GM18519 (cell line): ENCODE measurements around the gene IL6.
"Not testable (repeated sequence)": the region's sequence is repeated elsewhere in the genome, so short reads cannot be mapped to it uniquely, and the experiment has no call there.

Experiments used
- ATAC-seq: cut with Tn5 transposase; IDR thresholded peaks from one replicate; pipeline ENCODE4 v1.9.1; 2021; ENCODE audit warnings: mild to moderate bottlenecking, moderate library complexity; ENCODE audit not compliant: unreplicated experiment, low FRiP score

Gene IL6

DNA sequence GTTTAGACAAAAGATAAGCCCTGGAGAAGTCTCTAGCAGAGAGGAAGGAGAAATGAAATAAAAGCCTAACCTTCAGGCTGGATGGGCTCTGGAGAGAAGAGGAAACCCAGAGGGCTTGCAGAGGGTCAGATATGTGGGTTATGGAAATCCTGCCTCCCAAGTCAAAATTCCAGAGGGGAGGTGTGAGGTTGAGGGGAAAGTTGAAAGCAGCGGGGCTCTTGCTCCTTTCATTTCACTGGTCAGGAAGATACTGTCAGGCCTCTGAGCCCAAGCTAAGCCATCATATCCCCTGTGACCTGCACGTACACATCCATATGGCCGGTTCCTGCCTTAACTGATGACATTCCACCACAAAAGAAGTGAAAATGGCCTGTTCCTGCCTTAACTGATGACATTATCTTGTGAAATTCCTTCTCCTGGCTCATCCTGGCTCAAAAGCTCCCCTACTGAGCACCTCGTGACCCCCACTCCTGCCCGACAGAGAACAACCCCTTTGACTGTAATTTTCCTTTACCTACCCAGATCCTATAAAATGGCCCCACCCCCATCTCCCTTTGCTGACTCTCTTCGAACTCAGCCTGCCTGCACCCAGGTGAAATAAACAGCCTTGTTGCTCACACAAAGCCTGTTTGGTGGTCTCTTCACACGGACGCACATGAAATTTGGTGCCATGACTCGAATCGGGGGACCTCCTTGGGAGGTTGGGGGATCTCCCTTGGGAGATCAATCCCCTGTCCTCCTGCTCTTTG lies 23.7 kb upstream of the IL6 start:
- not testable (repeated sequence) for ATAC-seq

DNA sequence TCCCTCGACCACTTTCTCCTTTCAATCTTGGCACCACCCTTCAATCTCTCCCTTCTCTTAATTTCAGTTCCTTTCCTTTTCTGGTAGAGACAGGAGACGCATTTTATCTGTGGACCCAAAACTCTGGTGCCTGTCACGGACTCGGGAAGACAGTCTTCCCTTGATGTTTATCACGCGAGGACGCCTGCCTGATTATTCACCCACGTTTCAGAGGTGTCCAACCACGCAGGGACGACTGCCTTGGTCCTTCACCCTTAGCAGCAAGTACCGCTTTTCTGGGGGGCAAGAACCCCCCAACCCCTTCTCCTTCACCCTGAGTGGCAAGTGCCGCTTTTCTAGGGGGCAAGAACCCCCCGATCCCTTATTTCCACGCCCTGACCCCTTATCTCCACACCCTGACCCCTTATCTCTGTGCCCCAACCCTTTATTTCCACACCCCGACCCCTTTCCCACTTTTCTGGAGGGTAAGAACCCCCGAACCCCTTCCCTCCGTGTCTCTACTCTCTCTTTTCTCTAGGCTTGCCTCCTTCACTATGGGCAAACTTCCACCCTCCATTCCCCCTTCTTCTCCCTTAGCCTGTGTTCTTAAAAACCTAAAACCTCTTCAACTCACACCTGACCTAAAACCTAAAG lies 22.9 kb upstream of the IL6 start:
- not testable (repeated sequence) for ATAC-seq

DNA sequence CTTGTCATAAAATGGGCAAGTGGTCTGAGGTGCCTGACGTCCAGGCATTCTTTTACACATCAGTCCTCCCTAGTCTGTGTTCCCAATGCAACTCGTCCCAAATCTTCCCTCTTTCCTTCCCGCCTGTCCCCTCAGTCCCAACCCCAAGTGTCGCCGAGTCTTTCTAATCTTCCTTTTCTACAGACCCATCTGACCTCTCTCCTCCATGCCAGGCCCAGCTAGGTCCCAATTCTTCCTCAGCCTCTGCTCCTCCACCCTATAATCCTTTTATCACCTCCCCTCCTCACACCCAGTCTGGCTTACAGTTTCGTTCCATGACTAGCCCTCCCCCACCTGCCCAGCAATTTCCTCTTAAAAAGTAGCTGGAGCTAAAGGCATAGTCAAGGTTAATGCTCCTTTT lies 22.3 kb upstream of the IL6 start:
- ATAC-seq, result not testable (repeated sequence)

DNA sequence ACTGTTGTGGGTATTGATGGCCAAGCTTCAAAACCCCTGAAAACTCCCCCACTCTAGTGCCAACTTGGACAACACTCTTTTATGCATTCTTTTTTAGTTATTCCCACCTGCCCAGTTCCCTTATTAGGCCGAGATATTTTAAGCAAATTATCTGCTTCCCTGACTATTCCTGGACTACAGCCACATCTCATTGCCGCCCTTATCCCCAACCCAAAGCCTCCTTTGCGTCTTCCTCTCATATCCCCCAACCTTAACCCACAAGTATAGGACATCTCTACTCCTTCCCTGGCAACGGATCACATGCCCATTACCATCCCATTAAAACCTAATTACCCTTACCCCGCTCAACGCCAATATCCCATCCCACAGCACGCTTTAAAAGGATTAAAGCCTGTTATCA lies 21.1 kb upstream of the IL6 start:
- not testable (repeated sequence) for ATAC-seq

DNA sequence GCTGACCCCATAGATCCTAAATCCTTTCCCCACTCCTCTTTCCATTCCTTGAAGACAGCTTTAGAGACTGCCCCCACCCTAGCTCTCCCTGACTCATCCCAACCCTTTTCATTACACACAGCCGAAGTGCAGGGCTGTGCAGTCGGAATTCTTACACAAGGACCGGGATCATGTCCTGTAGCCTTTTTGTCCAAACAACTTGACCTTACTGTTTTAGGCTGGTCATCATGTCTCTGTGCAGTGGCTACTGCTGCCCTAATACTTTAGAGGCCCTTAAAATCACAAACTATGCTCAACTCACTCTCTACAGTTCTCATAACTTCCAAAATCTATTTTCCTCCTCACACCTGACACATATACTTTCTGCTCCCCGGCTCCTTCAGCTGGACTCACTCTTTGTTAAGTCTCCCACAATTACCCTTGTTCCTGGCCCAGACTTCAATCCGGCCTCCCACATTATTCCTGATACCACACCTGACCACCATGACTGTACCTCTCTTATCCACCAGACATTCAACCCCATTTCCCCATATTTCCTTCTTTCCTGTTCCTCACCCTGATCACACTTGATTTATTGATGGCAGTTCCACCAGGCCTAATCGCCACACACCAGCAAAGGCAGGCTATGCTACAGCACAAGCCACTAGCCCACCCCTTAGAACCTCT lies 19.8 kb upstream of the IL6 start:
- not testable (repeated sequence) for ATAC-seq

DNA sequence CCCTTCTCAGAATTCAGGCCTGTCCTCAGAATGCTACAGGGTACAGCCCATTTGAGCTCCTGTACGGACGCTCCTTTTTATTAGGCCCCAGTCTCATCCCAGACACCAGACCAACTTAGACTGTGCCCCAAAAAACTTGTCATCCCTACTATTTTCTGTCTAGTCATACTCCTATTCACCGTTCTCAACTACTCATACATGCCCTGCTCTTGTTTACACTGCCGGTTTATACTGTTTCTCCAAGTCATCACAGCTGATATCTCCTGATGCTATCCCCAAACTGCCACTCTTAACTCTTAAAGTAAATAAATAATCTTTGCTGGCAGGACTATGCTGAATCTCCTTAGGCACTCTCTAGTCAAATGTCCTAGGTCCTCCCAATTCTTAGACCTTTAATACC lies 18.8 kb upstream of the IL6 start:
- not testable (repeated sequence) for ATAC-seq

DNA sequence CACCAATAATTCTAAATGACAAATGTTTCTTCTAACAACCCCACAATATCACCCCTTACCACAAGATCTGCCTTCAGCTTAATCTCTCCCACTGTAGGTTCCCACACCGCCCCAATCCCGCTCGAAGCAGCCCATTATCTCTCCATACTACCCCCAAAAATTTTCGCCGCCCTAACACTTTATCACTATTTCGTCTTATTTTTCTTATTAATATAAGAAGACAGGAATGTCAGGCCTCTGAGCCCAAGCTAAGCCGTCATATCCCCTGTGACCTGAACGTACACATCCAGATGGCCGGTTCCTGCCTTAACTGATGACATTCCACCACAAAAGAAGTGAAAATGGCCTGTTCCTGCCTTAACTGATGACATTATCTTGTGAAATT lies 18.3 kb upstream of the IL6 start:
- not testable (repeated sequence) for ATAC-seq

DNA sequence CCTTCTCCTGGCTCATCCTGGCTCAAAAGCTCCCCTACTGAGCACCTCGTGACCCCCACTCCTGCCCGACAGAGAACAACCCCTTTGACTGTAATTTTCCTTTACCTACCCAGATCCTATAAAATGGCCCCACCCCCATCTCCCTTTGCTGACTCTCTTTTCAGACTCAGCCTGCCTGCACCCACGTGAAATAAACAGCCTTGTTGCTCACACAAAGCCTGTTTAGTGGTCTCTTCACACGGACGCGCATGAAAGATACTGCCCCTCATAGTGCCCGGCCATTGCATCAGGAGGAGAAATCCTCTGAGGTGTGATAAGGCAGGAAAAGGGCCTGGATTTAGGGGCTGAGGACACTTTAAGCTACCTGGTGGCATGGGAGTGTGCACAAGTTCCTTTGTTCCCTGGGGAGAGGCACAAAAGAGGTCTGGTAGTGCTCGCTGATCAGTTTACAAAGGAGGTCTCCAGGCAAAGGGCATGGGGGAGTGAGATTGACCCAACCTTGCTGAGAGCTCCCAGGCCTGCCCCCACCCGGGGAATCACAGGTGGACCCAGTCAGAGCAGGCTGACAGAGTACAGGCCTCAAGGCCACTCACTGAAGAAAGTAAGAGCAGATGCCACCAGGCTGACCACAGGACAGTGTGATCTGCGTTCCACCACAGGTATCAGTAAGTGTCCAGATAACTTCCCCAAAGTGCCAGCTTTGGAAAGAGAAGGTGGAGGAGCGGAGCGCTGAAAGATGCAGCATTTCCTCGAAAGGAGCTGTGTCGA lies 17.8 kb upstream of the IL6 start:
- not testable (repeated sequence) for ATAC-seq

DNA sequence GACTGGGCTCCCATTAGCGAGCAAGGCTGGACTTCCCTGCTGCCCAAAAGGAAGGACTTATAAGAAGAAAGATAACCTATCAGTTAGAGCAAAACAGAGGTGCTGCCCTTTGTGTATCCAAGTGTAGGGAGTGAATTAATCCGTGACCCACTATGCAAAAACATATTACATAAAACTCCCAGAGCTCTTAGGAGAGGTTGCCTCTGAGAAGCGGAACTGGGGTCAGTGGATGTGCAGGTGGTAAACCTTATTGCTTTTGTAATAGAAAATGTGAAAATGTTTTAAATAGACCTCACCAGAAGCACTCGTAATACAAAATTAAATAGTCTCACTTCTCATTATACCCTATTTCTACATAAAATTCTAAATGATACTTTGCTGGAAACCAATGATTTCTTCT lies 17.1 kb upstream of the IL6 start:
- no peak for ATAC-seq

DNA sequence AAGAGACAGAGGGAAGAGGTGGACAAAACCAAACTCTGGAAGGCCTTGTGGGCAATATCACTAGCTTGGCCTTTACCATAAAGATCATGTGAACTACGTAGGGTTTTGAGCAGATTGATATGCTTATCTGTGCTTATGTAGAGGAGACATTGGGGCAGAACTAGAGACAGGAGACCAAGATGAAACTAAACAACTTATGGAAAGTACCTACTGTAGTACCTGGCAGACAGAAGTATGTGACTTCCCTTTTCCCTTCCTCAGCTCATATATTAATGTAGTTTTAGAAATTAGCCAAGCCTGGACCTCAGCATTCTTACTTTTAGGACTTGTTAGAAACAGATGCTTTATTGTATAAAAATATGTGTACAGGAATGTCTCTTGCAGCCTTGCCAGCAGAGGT lies 14.0 kb upstream of the IL6 start:
- no peak for ATAC-seq

DNA sequence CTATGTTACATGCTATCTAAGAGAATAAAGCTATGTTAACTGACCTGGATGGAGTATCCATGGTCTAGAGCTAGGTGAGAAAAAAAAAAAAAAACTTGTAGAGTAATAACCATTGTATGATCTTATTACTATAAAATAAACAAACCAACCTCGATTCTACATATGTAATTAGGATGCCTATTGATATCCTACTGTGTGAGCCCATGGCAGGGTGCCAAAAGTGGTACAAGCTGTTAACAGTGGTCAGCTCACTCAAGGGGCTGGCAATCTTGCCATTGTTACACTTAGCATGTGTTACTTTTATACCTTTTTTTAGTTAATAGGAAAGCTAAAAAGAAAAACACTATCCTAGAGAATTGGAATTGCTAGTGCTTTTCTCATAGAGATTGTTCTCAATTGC lies 13.5 kb upstream of the IL6 start:
- ATAC-seq, result no peak

DNA sequence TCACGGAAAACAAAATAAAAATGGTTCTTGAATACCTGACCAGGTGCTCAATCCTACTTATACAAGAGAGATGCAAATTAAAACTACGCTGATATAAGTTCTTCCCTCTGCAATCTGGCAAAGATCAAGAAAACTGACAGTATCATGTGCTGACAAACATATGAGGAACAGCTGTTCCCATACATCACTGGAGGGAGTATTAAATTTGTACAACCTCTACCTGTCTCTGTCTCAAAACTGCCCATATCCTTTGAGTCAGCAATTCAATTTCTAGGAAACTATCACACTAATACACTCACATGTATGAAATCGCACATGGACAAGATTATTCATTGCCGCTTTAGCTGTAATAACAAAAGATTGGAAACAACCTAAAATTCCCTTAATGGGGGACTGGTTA lies 11.0 kb upstream of the IL6 start:
- no peak for ATAC-seq

DNA sequence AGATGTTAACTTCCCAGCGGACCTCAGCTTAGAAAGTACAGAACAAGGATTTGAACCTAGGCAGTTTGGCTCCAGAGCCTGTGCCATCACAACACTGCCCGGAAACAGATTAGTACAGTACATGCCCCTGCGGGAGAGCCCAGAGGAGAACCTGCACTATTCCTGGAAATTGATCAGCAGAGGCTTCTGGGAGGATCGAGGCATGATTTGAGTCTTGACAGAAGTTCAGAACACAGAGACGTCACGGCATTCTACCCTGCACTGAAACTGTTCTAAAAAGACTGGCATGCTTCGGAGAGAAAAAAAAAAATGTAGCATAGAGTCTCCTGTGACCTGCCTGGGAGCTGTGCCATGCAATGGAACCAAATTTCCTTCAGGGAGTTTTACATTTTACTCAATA lies 9.2 kb upstream of the IL6 start:
- no peak for ATAC-seq

DNA sequence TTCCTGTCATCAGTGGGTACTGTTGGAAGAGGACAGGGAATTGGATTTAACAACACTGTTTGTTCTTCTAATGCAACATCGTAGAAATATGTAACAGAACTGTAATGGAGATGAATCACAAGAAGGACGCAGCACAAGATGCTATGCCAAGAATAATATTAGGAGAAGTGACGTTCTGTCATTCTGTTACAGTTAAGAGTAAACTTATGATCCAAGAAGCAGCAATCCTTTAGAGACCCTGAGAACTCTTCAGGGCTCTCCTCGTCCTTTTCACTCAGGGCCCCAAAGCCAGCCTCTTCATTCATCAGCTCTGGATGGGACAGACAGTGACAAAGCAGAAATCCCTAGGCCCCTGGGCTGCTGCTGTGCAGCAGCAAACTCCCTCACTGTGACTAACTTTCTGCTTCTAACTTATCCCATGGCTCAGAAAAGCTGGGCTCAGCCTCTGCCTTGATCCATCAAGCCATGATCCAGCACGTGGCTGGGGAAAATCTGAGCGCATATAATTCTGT lies 8.7 kb upstream of the IL6 start:
- no peak for ATAC-seq

DNA sequence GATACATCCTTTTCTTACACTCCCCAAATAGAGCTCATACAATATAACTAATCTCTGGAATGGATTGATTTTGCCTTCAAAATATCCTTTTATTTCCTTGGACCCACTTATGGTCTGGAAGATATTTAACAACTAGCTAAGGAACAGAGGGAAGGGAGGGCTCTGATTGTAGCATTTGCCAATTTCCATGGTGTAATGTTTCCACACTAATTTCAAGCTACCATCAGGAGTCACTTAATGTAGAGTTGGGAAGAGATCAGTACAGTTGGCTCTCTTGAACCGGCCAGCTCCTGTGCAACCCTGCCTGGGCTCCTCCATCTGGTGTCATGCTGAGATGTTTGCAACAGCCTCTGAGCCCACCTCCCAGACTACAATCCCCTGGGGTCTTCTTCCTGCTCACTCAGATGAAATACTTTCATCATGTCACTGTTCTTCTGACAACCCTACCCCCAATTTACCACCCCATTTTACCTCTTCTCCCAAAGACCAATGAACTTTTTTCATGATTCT lies 8.0 kb upstream of the IL6 start:
- ATAC-seq, result no peak

DNA sequence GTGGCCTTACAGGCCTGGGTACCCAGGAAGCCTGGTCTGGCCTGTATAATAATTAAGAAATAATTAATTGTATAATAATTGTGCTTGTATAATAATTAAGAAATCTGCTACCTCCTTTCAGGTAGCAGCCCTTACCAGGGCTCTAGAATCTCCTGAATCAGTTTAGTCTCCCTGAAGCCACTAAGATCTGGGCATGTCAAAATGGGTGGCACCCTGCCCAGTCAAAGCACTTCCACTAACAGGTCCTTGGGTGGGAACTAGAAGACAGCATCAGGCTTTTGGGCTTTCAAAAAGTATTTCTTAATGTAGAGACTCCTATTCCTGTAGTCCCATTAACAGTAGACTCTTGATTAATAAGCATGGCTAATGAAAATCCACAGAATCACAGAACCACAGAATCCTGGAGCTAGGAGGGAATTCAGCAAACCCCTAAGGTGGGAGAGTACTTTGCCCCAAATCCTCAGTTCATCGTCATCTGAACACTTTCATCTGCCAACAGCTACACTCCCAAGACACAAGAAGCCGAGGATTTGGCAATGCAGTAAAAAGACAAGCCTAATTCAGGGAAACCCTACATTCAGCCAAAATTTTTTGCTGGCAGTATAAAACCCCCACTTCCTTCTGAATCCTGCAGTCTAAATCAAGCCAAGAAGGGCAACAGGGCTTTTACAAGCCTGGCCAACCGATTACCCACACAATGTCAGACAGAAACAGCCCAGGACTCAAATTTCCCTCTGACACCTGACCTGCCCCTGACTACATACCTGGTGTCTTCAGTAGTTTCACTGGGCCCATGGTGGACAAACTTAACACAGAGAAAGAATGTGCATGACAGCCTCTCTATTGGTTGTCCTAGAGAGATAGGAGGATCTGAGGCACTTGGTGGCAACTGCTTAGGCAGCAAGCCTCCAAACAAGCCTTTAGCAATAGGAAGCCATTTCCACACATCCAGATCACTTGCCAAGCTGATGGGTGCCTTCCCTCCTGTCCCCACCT lies 5.9 kb upstream of the IL6 start:
- ATAC-seq, result no peak

DNA sequence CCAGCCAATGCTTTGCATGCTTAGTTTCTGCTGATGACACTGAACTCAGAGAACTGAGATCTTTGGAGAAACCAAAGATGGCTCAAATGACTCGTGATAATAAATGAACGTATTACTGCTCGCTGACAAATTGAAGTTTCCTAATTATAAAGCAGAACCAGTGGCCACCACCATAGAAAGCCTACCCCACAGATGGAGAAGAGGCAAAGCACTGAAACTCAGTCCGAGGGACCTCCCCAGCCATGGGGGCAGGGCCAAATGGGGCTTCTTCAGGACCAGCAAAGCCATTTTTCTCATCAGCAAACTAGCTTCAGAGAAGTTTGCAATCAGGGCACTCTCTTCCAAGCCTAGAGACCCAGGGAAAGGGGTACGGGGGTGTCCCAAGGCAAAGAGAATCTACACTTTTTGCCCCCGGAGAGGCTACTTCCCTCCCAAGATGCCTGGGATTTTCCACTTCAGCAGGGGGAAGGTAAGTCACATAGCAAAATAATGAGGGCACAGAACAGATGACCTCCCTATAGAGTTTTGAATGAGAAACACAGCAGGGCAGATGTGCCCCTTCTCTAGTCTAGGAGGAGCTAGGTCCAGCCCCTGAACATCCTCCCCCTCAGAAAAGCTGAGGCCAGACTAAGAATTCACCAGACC lies 4.3 kb upstream of the IL6 start:
- ATAC-seq, result no peak

DNA sequence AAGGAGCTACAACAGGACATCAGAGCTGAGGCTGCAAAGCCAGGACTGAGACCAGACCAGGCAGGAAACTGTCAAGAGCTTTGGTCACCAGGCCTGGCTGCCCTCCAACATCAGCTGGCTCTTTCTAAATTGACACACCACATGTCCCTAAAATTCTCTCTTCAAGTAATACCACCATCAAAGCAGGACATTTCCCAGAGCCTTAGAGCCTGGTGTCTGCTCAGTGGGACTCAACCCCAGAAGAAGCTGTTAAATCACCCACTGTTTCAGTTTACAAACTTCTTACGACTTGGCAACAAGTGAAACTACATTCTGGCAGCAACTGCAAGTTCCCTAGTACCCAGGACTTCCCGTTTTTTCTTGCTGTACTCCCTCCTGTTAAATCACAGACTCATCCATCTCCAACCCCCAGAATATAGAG lies 3.8 kb upstream of the IL6 start:
- no peak for ATAC-seq

DNA sequence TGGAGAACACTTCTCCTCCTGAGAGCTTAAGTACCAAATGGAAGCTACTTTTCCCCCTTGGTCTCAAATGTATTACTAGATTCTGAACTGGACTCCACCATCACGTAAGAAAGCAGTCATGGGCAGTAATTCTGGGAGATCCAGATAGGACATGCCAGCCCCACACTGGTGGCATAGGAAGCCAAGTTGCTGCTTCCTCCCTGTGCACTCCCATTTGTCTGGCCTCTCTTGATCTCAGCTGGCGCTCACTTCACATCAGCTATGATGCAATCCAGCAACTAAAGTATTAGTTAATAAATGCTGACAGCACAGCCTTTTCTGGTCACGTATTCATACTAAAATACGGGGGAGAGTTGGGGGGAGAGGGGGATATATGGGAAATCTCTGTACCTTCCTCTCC lies 3.4 kb upstream of the IL6 start:
- ATAC-seq, result no peak
